Measurements from ENCODE around the gene GNAS. TPM values are rescaled to one million over a fixed set of nuclear protein-coding genes. Genes with fewer than 3 reads are reported as not detected.

Gene GNAS
- total and polyA plus RNA-seq, 10 of the 15 experiments (the other 5 are each of a cell fraction or from before 2014, with no cell fraction given) = 209 to 950 (median 394) TPM

DNA sequence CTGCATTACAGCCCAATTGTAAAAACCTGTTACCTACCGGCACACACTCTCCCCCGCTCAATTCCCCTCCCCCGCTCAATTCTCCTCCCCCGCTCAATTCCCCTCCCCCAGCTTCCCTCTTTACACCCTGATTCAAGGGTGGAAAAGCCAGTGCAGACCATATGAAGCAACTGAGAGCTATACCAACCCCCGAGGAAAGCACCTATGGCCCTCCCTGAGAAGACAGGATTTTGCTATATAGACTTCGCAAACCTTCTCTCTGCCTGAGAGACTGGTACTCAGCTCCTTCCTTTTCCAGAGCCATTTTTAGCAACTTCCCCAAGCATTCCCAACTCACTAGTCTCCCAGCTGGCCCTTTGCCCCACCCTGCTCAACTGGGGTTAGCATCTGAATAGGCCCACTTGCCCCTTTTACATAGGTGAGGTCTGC lies 9.4 kb upstream of the GNAS start:
- no peaks in the 10 kb centered on the region for H4K20me1 ChIP-seq (ENCODE audit: control insufficient read depth, insufficient read depth)
- FAIRE-seq (no peak), ATAC-seq (no peak), DNase-seq (ENCODE audit: low read depth, low spot score) (no peak)
- H3K9me3 ChIP-seq (replicated peaks; ENCODE audit: control insufficient read depth, insufficient read depth, low read length) = no peaks in the 10 kb centered on the region; the same call in 1 of the 3 replicates
- H3K27ac ChIP-seq (ENCODE audit: control insufficient read depth, insufficient read depth) = no peak overlapping the region
- in situ Hi-C loops (cut with MboI) (no loop called here), intact Hi-C loops (cut with micrococcal nuclease; ENCODE audit: unreplicated experiment) (no loop called here)
- H3K4me3 ChIP-seq = no peak overlapping the region
- peaks cover 0 to 2% of the 10 kb centered on the region in 2 experiments; a peak in 3 of 4 replicates for H3K27me3 ChIP-seq (replicated peaks in 1 of 2; ENCODE audit: control insufficient read depth in 2 of 2, insufficient read depth in 2 of 2, low read length in 1 of 2)
- no peaks in the 10 kb centered on the region for H3K79me2 ChIP-seq (ENCODE audit: control insufficient read depth, insufficient read depth, low read length)
- RAD21 ChIA-PET (ENCODE audit: unreplicated experiment) = no interaction called here
- H2AFZ ChIP-seq (ENCODE audit: control insufficient read depth, low read depth, low read length) = no peak overlapping the region
- no peaks in the 10 kb centered on the region for H3K36me3 ChIP-seq (ENCODE audit: control insufficient read depth in 2 of 2, insufficient read depth in 2 of 2, low read length in 1 of 2)
- CTCF ChIA-PET = no interaction called here
- no TSS peak for BruUV-seq (replicated peaks)
- SMC1A ChIA-PET (ENCODE audit: uncharacterized antibody, unreplicated experiment) = no interaction called here
- H3K9ac ChIP-seq (ENCODE audit: control insufficient read depth, insufficient read depth, low read length) = no peak overlapping the region
- POLR2A ChIA-PET = no interaction called here
- TF ChIP-seq TAF1 (IDR thresholded peaks at IDR 0.05; ENCODE audit: borderline replicate concordance, low read depth, low read length) (no peak), JUND (IDR thresholded peaks at IDR 0.05; ENCODE audit: low read depth, low read length) (no peak), SIX5 (IDR thresholded peaks at IDR 0.05; ENCODE audit: low read depth, low read length, severe bottlenecking) (no peak), POLR2AphosphoS2 (IDR thresholded peaks at IDR 0.05; ENCODE audit: low read depth, low read length) (no peak), WRNIP1 (IDR thresholded peaks at IDR 0.05; ENCODE audit: borderline replicate concordance, low read depth, low read length) (no peak), NR2F1 (conservative IDR thresholded peaks at IDR 0.05) (no peak), FOS (IDR thresholded peaks at IDR 0.05; ENCODE audit: borderline replicate concordance, extremely low read depth, insufficient read length) (no peak)
- TF ChIP-seq, protein P1, sequence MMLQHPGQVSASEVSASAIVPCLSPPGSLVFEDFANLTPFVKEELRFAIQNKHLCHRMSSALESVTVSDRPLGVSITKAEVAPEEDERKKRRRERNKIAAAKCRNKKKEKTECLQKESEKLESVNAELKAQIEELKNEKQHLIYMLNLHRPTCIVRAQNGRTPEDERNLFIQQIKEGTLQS (IDR thresholded peaks at IDR 0.05; ENCODE audit: borderline replicate concordance, extremely low read depth, low read depth, low read length) = no peak
- TF ChIP-seq, protein P2, sequence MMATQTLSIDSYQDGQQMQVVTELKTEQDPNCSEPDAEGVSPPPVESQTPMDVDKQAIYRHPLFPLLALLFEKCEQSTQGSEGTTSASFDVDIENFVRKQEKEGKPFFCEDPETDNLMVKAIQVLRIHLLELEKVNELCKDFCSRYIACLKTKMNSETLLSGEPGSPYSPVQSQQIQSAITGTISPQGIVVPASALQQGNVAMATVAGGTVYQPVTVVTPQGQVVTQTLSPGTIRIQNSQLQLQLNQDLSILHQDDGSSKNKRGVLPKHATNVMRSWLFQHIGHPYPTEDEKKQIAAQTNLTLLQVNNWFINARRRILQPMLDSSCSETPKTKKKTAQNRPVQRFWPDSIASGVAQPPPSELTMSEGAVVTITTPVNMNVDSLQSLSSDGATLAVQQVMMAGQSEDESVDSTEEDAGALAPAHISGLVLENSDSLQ (IDR thresholded peaks at IDR 0.05) = no peak
- H3K4me1 ChIP-seq (ENCODE audit: control insufficient read depth, insufficient read depth, low read length) = no peaks in the 10 kb centered on the region
- 71% methylated on average over 5 of the region's 6 CpGs for WGBS (ENCODE audit: insufficient coverage, insufficient replicate concordance, low lambda C conversion rate, missing lambda C conversion rate)
- no peak overlapping the region for H3K4me2 ChIP-seq (ENCODE audit: control insufficient read depth, insufficient read depth)
